Ascending aorta (tissue), 2 donors: ENCODE data around the gene APC. TPM values are rescaled to one million over a fixed set of nuclear protein-coding genes. Genes with fewer than 3 reads are reported as not detected.
A peak's percentile ranks its signal among the peaks of the same experiment; 100 is the strongest.

Source experiments
- DNase-seq, 2 donors: peaks; one replicate each; pipeline ENCODE4 v3.0.0-alpha.2; 2019; ENCODE audit warnings: low spot score in 2 of 2
- H3K27ac ChIP-seq, 2 donors: fragments of 200-600 bp; sonication (generic); one replicate each; pipeline ENCODE4 v1.5.1; 2016 to 2017; ENCODE audit warnings: mild to moderate bottlenecking in 1 of 2
- H3K27me3 ChIP-seq: fragments of 200-600 bp; sonication (generic); one replicate; pipeline ENCODE4 v1.5.1; 2017
- H3K36me3 ChIP-seq, 2 donors: fragments of 200-600 bp; sonication (generic); one replicate each; pipeline ENCODE4 v1.5.1; 2016
- H3K4me1 ChIP-seq, 2 donors: fragments of 200-600 bp; sonication (generic); one replicate each; pipeline ENCODE4 v1.5.1; 2016 to 2017; ENCODE audit warnings: mild to moderate bottlenecking in 1 of 2
- H3K4me3 ChIP-seq, 2 donors: fragments of 200-600 bp; sonication (generic); one replicate each; pipeline ENCODE4 v1.5.1; 2016 to 2017; ENCODE audit warnings: mild to moderate bottlenecking in 1 of 2
- H3K9me3 ChIP-seq, 2 donors: fragments of 200-600 bp; sonication (generic); one replicate each; pipeline ENCODE4 v1.5.1; 2016
- intact Hi-C: fragments of 100-400 bp; cut with DNase I; formaldehyde crosslinking; loops from one replicate; pipeline ENCODE4 v1.15.1; 2023
- total RNA-seq: library from RNA; depleted of rRNA; stranded (reverse); fragments of >200 nt; gene quantifications from one replicate; pipeline ENCODE4 v1.1.0, GENCODE V29; 2016
- TF ChIP-seq, protein P1 (sequence below), 3 experiments: fragments of 200-600 bp in 2 of 3; fragments of 450-650 bp in 1 of 3; sonication (generic) in 2 of 3; IDR thresholded peaks; one replicate each; pipeline ENCODE4 v1.5.1; 2016 to 2019; ENCODE audit warnings: antibody characterized with exemption in 3 of 3, mild to moderate bottlenecking in 1 of 3, moderate library complexity in 1 of 3

The APC gene
- total RNA-seq, 1 donor from 2014 or later = 197 TPM

DNA sequence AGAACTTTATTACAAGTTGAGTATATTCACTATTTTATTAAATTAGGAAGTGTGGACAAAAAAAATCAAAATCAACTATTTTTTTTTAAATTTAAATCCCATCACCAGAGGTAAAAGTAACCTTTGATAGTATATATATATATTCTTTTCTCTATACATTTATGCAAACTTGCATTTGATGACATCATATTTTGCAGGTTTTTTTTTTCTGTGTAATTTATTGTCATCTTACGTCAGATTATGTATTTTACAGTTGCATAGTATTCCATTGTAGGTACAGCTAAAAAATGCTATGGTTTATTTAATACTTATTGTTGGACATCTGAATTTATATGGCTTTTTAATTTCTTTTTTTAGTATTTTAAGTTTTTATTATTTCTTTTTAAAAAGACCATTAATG, 25.5 kb downstream of the APC start:
- intact Hi-C loops = no loop called here

GRCh38 chr5:112772124-112772523, 34.4 kb downstream of the APC start:
- TF ChIP-seq, protein P1, sequence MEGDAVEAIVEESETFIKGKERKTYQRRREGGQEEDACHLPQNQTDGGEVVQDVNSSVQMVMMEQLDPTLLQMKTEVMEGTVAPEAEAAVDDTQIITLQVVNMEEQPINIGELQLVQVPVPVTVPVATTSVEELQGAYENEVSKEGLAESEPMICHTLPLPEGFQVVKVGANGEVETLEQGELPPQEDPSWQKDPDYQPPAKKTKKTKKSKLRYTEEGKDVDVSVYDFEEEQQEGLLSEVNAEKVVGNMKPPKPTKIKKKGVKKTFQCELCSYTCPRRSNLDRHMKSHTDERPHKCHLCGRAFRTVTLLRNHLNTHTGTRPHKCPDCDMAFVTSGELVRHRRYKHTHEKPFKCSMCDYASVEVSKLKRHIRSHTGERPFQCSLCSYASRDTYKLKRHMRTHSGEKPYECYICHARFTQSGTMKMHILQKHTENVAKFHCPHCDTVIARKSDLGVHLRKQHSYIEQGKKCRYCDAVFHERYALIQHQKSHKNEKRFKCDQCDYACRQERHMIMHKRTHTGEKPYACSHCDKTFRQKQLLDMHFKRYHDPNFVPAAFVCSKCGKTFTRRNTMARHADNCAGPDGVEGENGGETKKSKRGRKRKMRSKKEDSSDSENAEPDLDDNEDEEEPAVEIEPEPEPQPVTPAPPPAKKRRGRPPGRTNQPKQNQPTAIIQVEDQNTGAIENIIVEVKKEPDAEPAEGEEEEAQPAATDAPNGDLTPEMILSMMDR (IDR thresholded peaks at IDR 0.05) = no peak
- Histone ChIP-seq H3K27me3 (no peaks in the 10 kb centered on the region), H3K4me3 (no peak overlapping the region), H3K36me3 (peaks cover 6 to 47% of the 10 kb centered on the region in 2 donors), H3K9me3 (no peaks in the 10 kb centered on the region), H3K27ac (no peak overlapping the region), H3K4me1 (no peaks in the 10 kb centered on the region)
- intact Hi-C loops = no loop called here
- no peak for DNase-seq

More for the DNA sequence above, 25.5 kb downstream of the APC start:
- Histone ChIP-seq H3K27me3 (no peaks in the 10 kb centered on the region), H3K27ac (no peak overlapping the region), H3K4me3 (no peak overlapping the region), H3K4me1 (peaks cover 0 to 5% of the 10 kb centered on the region in 2 donors), H3K36me3 (peaks cover 15 to 23% of the 10 kb centered on the region in 2 donors), H3K9me3 (no peaks in the 10 kb centered on the region)
- no peak for DNase-seq
- TF ChIP-seq, protein P1 (IDR thresholded peaks at IDR 0.05) = no peak

- H3K4me3 ChIP-seq = no peak overlapping the region
- peaks cover 5 to 29% of the 10 kb centered on the region in 2 donors for H3K36me3 ChIP-seq
- TF ChIP-seq, protein P1 (IDR thresholded peaks at IDR 0.05) = no peak
- H3K4me1 ChIP-seq = no peaks in the 10 kb centered on the region
- H3K27me3 ChIP-seq = no peaks in the 10 kb centered on the region
- intact Hi-C loops = no loop called here
- DNase-seq = no peak
- H3K27ac ChIP-seq = peak overlapping the region in 1 of 2 donors; percentile 6
- H3K9me3 ChIP-seq = no peaks in the 10 kb centered on the region
Observed at GRCh38 chr5:112776301-112776856, 38.7 kb downstream of the APC start.

DNA sequence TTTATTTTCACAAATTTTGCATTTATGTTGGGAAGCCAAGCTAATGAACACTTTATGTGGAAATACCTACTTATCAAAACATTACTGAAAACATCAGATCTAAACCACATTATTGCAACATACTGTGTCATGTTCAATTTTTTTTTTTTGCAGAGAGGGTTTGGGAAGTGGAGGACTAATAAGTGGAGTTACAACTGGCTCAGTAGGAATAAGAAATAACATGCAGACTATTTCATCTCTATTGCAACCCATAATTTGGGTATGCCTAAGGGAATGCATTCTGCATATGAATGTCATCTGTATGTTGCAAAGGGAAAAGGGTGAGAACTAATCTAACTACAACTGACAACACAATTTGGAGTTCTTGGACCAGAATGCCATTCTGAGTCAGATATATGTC, 41.8 kb downstream of the APC start:
- no peak overlapping the region for H3K27ac ChIP-seq
- H3K9me3 ChIP-seq = no peaks in the 10 kb centered on the region
- H3K36me3 ChIP-seq = peaks cover 16 to 36% of the 10 kb centered on the region in 2 donors
- intact Hi-C loops = no loop called here
- DNase-seq = no peak
- TF ChIP-seq, protein P1 (IDR thresholded peaks at IDR 0.05) = no peak
- H3K4me1 ChIP-seq = no peaks in the 10 kb centered on the region
- no peaks in the 10 kb centered on the region for H3K27me3 ChIP-seq
- H3K4me3 ChIP-seq = no peak overlapping the region

DNA sequence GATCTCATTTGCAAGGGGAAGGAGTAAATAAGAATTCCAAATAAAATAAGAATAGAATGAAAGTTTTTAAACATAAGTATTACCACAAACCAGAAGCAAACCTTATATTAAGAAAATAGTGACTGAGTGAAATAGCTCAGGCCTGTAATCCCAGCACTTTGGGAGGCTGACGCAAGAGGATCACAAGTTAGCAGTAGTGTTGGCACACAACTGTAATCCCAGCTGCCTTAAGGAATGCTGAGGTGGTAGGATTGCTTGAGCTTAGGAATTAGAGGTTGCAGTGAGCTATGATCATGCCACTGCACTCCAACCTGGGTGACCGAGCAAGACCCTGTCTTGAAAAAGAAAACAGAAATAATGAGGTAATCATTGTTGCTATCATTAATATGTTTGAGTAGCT, 47.0 kb downstream of the APC start:
- Histone ChIP-seq H3K36me3 (peaks cover 16 to 22% of the 10 kb centered on the region in 2 donors), H3K9me3 (no peaks in the 10 kb centered on the region), H3K27ac (no peak overlapping the region), H3K4me1 (no peaks in the 10 kb centered on the region), H3K4me3 (no peak overlapping the region), H3K27me3 (no peaks in the 10 kb centered on the region)
- TF ChIP-seq, protein P1 (IDR thresholded peaks at IDR 0.05) = no peak
- intact Hi-C loops = no loop called here
- DNase-seq = no peak

DNA sequence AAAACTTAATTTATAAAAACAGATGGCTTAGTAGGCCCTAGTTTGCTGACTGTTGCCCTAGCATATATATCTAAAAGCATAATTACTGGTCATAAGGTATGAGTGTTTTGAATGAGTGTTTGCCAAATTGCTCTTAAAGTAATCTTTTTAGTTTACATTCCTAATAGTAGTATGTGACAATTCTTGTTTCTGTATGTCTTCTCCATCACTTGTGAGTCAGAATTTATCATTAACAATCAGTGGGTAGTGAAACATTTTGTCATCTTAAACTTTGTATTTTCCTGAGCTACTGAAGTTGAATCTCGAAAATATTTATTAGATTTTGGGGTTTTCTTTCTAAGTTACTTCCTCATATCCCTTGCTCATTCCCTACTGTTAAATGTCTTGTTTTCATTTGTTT, 49.6 kb downstream of the APC start:
- TF ChIP-seq, protein P1 (IDR thresholded peaks at IDR 0.05) = no peak
- no peaks in the 10 kb centered on the region for H3K9me3 ChIP-seq
- no peaks in the 10 kb centered on the region for H3K4me1 ChIP-seq
- no peak overlapping the region for H3K4me3 ChIP-seq
- peaks cover 16 to 24% of the 10 kb centered on the region in 2 donors for H3K36me3 ChIP-seq
- intact Hi-C loops = no loop called here
- H3K27me3 ChIP-seq = no peaks in the 10 kb centered on the region
- no peak for DNase-seq
- no peak overlapping the region for H3K27ac ChIP-seq
